A549 treated with CpdA at 1 μM for 4 hours (cell line): ENCODE measurements around the gene ALDH1A2. TPM values are rescaled to one million over a fixed set of nuclear protein-coding genes. Genes with fewer than 3 reads are reported as not detected.

Experiments used
- total RNA-seq: library from RNA; stranded (reverse); fragments of 200-300 nt; extraction: Qiagen RNA extraction; gene quantifications from 5 replicates; pipeline ENCODE4 v1.2.3, GENCODE V29; 2022; ENCODE audit warnings: low read depth

Gene ALDH1A2
- total RNA-seq, result 0.19 to 0.75 TPM (median 0.51 TPM) in 3 of 5 replicates, not detected in the others

GRCh38 chr15:58065445-58066041, at the start of gene ALDH1A2:
Gene ALDH1A2, minus strand, starts transcription at chr15:58065711. Its CDS starts 61 bp downstream, at chr15:58065650.

Other genes starting within 250 kb of the ALDH1A2 start
- gene AQP9, start 72.7 kb upstream of the ALDH1A2 start, total RNA-seq, result not detected in 5 replicates